GM10248 (cell line): Measurements from ENCODE around the gene ME2.
"Not testable (repeated sequence)": the region's sequence is repeated elsewhere in the genome, so short reads cannot be mapped to it uniquely, and the experiment has no call there.

Source experiments
- CTCF ChIA-PET: fragments of 300-600 bp; sonication (Branson Sonifier 250); formaldehyde crosslinking; extraction: SDS; loops from one replicate; lab custom pipeline; 2021; ENCODE audit warnings: antibody characterized with exemption; lab: Yijun Ruan, JAX
- POLR2A ChIA-PET: fragments of 350-650 bp; sonication (Branson Sonifier 250); formaldehyde crosslinking; extraction: SDS; loops from one replicate; lab custom pipeline; 2020; ENCODE audit warnings: antibody characterized with exemption; lab: Yijun Ruan, JAX
- DNase-seq: peaks from one replicate; pipeline ENCODE4 v3.0.0; 2012; ENCODE audit errors: extremely low spot score
- TF ChIP-seq, protein P1 (sequence below): IDR thresholded peaks from 2 replicates; pipeline ENCODE4 v1.5.1; 2012; ENCODE audit warnings: mild to moderate bottlenecking, low read depth; ENCODE audit errors: extremely low read depth, missing control alignments, control extremely low read depth

Gene ME2

GRCh38 chr18:50879302-50880118, 592 bp downstream of the ME2 start:
- CTCF ChIA-PET = interaction anchor here (1.0 to 1.3 kb wide), 7 partner anchors 9 to 159 kb away, joined by 3 to 6 read pairs (median 3); no protein-coding TSS in a partner anchor
- no peak for DNase-seq
- TF ChIP-seq, protein P1, sequence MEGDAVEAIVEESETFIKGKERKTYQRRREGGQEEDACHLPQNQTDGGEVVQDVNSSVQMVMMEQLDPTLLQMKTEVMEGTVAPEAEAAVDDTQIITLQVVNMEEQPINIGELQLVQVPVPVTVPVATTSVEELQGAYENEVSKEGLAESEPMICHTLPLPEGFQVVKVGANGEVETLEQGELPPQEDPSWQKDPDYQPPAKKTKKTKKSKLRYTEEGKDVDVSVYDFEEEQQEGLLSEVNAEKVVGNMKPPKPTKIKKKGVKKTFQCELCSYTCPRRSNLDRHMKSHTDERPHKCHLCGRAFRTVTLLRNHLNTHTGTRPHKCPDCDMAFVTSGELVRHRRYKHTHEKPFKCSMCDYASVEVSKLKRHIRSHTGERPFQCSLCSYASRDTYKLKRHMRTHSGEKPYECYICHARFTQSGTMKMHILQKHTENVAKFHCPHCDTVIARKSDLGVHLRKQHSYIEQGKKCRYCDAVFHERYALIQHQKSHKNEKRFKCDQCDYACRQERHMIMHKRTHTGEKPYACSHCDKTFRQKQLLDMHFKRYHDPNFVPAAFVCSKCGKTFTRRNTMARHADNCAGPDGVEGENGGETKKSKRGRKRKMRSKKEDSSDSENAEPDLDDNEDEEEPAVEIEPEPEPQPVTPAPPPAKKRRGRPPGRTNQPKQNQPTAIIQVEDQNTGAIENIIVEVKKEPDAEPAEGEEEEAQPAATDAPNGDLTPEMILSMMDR = no peak
- POLR2A ChIA-PET = interaction anchor here (0.6 to 1.4 kb wide), 4 partner anchors 8 to 151 kb away, joined by 3 to 8 read pairs (median 4); partner anchors contain the start of gene SMAD4

DNA sequence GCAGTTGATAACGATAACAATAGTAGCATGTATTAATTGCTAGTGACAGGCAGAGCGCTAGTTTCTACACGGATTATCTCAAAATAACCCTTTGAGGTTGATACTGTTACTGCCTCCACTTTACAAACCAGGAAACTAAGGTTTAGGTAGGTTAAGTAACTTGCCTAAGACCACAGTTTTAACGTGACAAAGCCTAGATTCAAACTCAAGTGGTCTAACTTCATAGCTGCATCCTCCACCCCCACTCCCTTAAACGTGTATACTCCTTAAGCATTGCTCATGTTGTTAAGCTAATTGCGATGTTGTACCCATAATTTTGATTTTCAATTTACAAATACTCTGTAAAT, 1.2 kb downstream of the ME2 start:
- ChIA-PET CTCF (interaction anchor here (1.0 to 1.2 kb wide), 3 partner anchors 9 to 18 kb away, joined by 3 to 4 read pairs (median 3); no protein-coding TSS in a partner anchor), POLR2A (interaction anchor here (1.4 kb wide), 1 partner anchor 150 kb away, joined by 5 read pairs; the partner anchor contains the start of gene SMAD4)
- TF ChIP-seq, protein P1 = no peak
- DNase-seq = peak; percentile 20

DNA sequence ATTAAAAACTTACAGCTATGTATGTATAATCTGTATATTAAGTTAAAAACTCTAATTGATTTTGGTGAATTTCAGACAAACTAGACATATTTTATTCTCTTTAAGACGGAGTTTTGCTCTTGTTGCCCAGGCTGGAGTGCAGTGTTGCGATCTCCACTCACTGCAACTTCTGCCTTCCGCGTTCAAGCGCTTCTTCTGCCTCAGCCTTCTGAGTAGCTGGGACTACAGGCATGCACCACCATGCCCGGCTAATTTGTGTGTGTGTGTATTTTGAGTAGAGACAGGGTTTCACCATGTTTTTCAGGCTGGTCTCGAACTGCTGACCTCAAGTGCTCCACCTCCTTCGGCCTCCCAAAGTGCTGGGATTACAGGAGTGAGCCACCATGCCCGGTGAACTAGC, 2.0 kb downstream of the ME2 start:
- POLR2A ChIA-PET = interaction anchor here (1.4 kb wide), 1 partner anchor 149 kb away, joined by 5 read pairs; the partner anchor contains the start of gene SMAD4
- not testable (repeated sequence) for DNase-seq
- CTCF ChIA-PET = interaction anchor here (1.0 to 1.2 kb wide), 3 partner anchors 10 to 169 kb away, joined by 3 read pairs; no protein-coding TSS in a partner anchor

GRCh38 chr18:50886929-50887328, 8.0 kb downstream of the ME2 start:
- ChIA-PET CTCF (interaction anchor here (1.2 to 1.3 kb wide), 2 partner anchors 10 to 25 kb away, joined by 3 to 4 read pairs; no protein-coding TSS in a partner anchor), POLR2A (interaction anchor here (1.3 kb wide), 1 partner anchor 8 kb away, joined by 8 read pairs; the partner anchor contains the start of gene ME2)
- TF ChIP-seq, protein P1 = no peak
- no peak for DNase-seq

- ChIA-PET CTCF (interaction anchor here (0.6 kb wide), 1 partner anchor 75 kb away, joined by 3 read pairs; no protein-coding TSS in a partner anchor), POLR2A (no interaction called here)
- no peak for DNase-seq
- TF ChIP-seq, protein P1 = no peak
Measured at GRCh38 chr18:50895350-50896045, 16.6 kb downstream of the ME2 start.

- POLR2A ChIA-PET = no interaction called here
- TF ChIP-seq, protein P1 = no peak
- DNase-seq = no peak
- CTCF ChIA-PET = interaction anchor here (1.0 kb wide), 1 partner anchor 8 kb away, joined by 3 read pairs; no protein-coding TSS in a partner anchor
Measured at GRCh38 chr18:50896093-50896492, 17.2 kb downstream of the ME2 start.
